KG1 (cell line): ENCODE data around the gene NFATC2IP.
"Not testable (repeated sequence)": the region's sequence is repeated elsewhere in the genome, so short reads cannot be mapped to it uniquely, and the experiment has no call there.

ENCODE experiments used
- DNase-seq: peaks from one replicate; lab custom pipeline; 2025; lab: John Stamatoyannopoulos, UW

The NFATC2IP gene

GRCh38 chr16:28926284-28926683, 24.5 kb upstream of the NFATC2IP start:
- not testable (repeated sequence) for DNase-seq

GRCh38 chr16:28927815-28928214, 22.9 kb upstream of the NFATC2IP start:
- DNase-seq, result no peak

DNA sequence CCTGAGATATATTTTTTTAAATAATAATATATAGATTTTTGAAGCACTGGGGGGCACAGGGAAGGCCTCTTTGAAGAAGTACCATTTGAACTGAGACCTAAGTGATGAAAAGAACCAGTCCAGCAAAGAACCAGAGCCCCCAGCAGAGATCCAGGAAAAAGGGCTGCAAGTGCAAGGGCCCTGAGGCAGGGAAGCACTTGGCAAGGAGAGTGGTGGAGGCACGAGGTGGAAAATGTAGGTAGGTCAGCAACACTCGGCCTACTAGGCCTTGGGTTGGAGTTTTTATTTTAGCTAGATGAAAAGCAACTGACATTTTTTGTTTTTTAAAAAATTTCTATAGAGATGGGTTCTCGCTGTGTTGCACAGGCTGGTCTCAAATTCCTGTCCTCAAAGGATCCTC, 20.5 kb upstream of the NFATC2IP start:
- DNase-seq, result no peak

DNA sequence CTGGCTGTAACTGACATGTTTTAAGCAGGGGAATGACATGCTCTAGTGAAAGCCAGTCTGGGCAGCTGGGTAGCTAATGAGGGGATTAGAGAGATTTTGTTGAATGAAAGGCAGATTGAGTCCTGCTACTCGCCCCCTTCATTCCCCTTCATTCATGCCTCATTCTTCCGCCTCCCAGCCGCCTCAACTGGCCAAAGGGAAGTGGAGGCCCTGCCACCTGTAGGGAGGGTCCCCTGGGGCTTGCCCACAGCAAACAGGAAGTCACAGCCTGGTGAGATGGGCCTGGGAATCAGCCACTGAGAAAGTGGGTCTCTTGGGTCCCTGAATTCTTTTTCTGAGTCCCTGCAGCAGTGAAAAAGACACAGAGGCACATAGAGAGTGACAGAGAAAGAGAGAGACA, 20.1 kb upstream of the NFATC2IP start:
- no peak for DNase-seq

DNA sequence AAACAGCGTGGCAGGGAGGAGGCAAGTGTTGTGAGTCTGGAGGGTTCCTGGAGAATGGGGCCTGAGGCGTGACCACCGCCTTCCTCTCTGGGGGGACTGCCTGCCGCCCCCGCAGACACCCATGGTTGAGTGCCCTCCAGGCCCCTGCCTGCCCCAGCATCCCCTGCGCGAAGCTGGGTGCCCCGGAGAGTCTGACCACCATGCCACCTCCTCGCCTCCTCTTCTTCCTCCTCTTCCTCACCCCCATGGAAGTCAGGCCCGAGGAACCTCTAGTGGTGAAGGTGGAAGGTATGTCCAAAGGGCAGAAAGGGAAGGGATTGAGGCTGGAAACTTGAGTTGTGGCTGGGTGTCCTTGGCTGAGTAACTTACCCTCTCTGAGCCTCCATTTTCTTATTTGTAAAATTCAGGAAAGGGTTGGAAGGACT, 18.9 kb upstream of the NFATC2IP start, which contains the start of gene CD19:
CD19 (plus strand) TSS at position 171 of the 425 bp plus-strand sequence; CDS start at position 201, 30 bp downstream.
- no peak for DNase-seq

- DNase-seq, result no peak
These were observed 18.2 kb upstream of the NFATC2IP start for GRCh38 chr16:28932339-28933141.

DNA sequence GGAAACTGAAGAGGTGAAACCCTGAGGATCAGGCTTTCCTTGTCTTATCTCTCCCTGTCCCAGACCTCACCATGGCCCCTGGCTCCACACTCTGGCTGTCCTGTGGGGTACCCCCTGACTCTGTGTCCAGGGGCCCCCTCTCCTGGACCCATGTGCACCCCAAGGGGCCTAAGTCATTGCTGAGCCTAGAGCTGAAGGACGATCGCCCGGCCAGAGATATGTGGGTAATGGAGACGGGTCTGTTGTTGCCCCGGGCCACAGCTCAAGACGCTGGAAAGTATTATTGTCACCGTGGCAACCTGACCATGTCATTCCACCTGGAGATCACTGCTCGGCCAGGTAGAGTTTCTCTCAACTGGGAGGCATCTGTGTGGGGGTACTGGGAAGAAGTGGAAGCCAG, 17.6 kb upstream of the NFATC2IP start:
- no peak for DNase-seq

DNA sequence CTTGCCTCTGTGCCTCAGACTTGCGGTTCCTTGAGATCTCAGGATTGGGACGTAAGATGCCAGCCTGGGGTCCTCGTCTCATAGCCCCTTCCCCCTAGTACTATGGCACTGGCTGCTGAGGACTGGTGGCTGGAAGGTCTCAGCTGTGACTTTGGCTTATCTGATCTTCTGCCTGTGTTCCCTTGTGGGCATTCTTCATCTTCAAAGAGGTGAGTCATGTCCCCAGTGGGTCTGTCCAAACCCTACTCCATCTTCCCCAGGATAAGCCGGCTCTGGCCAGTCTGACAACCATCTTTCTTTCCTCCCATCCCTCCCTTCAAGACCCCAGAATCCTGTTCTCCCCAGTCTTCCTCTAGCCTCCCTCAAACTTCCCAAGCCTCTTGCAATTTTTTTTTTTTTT, 15.4 kb upstream of the NFATC2IP start:
- DNase-seq, result no peak

DNA sequence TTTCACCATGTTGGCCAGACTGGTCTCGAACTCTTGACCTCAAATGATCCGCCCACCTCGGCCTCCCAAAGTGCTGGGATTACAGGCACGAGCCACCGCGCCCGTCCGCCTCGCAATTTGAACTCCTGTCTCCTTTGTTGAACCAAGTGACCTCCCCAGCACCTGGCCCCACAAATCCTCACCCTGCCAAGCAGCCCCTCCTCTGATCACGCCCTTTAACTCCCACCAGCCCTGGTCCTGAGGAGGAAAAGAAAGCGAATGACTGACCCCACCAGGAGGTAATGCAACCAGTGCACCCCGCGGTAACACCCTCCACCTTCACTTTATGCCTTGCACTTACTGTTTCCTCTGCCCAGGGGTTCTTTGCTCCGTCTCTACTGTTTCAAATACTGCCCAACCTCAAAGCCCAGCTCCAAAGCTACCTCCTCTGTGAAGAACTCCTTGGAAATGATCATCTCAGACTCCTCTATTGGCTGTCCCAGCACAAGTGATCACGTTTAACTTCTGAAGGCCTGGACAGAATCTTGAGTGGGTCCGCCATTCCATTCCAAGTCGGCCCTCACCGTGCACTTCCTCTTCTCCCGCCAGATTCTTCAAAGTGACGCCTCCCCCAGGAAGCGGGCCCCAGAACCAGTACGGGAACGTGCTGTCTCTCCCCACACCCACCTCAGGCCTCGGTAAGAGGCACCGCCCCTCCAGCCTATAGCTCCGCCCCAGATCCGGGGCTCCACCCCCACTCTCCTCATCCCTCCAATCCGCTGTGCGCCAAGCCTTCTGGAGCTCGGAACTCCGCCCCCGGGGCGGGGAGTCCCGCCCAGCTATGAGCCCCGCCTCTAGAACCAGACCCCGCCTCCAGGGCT, 14.6 kb upstream of the NFATC2IP start:
- no peak for DNase-seq

DNA sequence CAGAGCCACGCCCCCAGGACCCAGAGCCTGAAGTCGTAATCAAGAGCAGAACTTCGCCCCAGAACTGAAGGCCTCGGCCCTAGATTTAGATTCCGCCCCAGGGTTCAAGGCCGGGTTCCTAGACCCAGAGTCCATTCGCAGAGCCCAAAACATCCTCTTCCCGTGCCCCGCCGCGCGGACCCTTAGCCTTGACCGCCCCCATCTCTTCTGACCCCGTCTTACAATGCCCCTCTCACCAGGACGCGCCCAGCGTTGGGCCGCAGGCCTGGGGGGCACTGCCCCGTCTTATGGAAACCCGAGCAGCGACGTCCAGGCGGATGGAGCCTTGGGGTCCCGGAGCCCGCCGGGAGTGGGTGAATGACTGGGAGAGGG, 14.0 kb upstream of the NFATC2IP start:
- no peak for DNase-seq

GRCh38 chr16:28937222-28937876, 13.4 kb upstream of the NFATC2IP start:
- no peak for DNase-seq

DNA sequence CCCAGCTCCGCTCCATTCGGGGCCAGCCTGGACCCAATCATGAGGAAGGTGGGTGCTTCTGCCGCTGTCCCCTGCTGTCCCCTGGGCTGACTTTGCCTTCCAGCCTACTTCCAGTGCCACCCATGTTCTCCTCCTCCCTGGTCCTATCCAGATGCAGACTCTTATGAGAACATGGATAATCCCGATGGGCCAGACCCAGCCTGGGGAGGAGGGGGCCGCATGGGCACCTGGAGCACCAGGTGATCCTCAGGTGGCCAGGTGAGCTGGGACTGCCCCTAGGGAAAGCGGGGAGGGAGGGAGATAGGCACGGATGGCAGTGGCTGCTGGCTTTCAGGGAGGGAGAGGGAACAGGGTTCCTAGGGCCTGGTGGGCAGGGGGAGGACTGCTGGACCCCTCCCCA, 12.0 kb upstream of the NFATC2IP start:
- no peak for DNase-seq

GRCh38 chr16:28939825-28940224, 10.9 kb upstream of the NFATC2IP start:
- not testable (repeated sequence) for DNase-seq

DNA sequence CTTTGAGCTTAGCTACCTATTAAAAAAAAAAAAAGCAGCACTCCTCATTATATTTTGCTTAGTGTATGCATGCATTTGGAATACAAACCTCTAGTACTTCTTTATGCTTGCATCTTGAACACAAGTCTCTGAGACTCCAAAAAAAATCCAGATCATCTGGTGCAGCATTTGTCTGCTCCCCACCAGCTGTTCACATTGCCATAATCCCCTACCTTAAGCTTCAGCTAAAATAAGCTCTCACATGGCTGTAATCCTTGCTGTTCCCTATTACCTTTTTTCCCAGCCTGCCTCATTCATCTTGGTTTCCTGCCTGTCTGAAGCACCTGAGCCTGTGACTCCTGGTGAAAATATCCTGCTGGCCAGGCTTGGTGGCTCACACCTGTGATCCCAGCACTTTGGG, 7.5 kb upstream of the NFATC2IP start:
- DNase-seq, result no peak

GRCh38 chr16:28946681-28947080, 4.1 kb upstream of the NFATC2IP start:
- no peak for DNase-seq

DNA sequence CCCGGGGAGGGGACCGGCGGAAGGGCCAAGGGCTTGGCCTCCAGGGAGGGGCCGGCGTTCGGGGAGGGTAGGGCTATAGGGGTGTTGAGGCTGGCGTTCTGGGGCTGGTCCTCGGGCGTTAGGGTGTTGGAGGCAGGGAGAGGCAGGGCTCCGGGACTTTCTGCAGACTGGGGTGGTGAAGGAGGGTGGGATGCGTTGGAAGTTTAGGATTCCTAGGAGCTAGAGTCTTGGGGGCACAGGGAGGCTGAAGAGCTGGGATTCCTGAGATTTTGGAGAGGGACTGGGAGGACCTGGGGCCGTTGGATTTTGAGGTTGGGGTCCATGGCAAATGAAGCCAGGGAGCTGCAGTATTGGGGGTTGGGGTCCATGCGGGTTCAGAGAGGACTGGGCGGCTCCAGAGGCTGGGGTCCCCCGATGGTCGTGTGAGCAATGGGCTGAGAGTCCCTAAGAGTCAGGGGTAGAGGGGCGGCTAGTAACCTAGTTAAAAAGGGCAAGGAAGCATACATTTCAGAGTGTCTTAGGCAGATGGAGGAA, 740 bp downstream of the NFATC2IP start:
- no peak for DNase-seq

GRCh38 chr16:28958216-28958615, 7.5 kb downstream of the NFATC2IP start:
- no peak for DNase-seq

DNA sequence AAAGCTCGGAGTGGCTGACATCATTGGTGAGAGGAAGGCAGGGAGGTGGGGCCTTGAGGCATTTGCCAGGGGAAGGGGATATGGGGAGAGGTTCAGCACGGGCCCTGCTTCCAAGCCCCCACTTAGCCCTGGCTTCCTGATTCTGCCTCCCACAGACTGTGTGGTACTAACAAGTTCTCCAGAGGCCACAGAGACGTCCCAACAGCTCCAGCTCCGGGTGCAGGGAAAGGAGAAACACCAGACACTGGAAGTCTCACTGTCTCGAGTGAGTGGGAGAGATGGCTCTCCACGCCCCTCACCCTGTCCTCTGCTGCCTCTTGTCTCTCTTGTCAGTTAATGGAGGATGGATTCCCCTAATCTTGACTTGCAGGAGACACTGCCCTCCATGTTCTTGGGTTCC, 8.1 kb downstream of the NFATC2IP start:
- DNase-seq, result no peak

DNA sequence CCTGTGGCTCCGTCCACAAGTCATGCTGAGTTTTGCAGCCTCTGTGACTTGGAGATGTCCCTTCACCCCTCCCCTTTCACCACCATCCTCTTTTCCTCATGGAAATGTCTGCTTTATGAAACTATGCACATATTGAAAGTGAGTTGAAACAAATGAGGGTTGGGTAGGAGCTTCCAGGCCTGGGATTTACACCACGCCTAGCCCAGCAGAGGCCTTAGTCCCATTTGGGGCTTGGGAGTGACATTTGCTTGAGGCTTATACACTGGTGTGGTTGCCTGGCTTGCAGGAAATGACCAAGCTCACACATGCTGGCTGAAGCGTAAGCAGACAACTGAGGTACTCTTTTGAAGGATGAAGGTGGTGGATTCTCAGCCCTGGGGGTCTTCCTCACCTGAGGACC, 13.3 kb downstream of the NFATC2IP start:
- DNase-seq, result no peak

DNA sequence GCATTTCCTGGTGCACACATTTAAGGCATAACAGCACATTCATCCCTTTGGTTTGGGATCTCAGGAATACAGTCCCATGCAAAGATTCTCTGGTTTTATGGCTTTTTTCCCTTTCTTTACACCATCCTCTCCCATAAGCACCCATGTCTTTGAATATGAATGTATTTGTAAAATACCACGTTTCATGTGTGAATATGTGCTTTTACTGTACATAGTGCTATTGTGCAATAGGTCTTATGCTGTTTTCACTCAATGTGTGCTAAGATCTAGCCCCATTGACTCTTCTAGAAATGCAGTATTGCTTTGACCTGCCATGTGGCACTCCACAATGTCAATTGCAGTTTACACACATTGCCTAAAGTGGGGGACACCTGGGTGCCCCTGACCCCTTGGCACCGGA, 13.8 kb downstream of the NFATC2IP start:
- no peak for DNase-seq

- no peak for DNase-seq
These were observed 16.4 kb downstream of the NFATC2IP start for GRCh38 chr16:28967156-28967555.

GRCh38 chr16:28969696-28970095, 19.0 kb downstream of the NFATC2IP start:
- DNase-seq, result not testable (repeated sequence)
